OCI-LY1 (cell line): ENCODE results near the gene SELENOO.

Experiments used
- H2AFZ ChIP-seq: fragments of 200-600 bp; sonication (generic), shearing (Covaris generic); 2 replicates; pipeline ENCODE4 v1.6.0; 2014; ENCODE audit warnings: antibody characterized with exemption, mild to moderate bottlenecking, low read length
- H3F3A ChIP-seq: fragments of 200-600 bp; sonication (generic), shearing (Covaris generic); 2 replicates; pipeline ENCODE4 v1.6.0; 2014; ENCODE audit warnings: mild to moderate bottlenecking, antibody characterized with exemption, low read length, moderate library complexity; ENCODE audit not compliant: insufficient read depth
- H3K27ac ChIP-seq: fragments of 200-600 bp; sonication (generic); 2 replicates; pipeline ENCODE4 v1.5.1; 2014; ENCODE audit warnings: low read length, mixed run types, mild to moderate bottlenecking, low read depth; ENCODE audit not compliant: poor library complexity, severe bottlenecking
- H3K27me3 ChIP-seq: fragments of 200-600 bp; sonication (generic); 2 replicates; pipeline ENCODE4 v1.6.0; 2014; ENCODE audit warnings: antibody characterized with exemption, mild to moderate bottlenecking, low read length, moderate library complexity; ENCODE audit not compliant: insufficient read depth
- H3K36me3 ChIP-seq: fragments of 200-600 bp; sonication (generic); 2 replicates; pipeline ENCODE4 v1.6.1; 2014; ENCODE audit warnings: mild to moderate bottlenecking, antibody characterized with exemption, low read length, moderate library complexity, mixed read lengths; ENCODE audit not compliant: insufficient read depth
- H3K4me1 ChIP-seq: fragments of 200-600 bp; sonication (generic); 2 replicates; pipeline ENCODE4 v1.5.1; 2014; ENCODE audit warnings: mild to moderate bottlenecking, low read length, moderate library complexity; ENCODE audit not compliant: insufficient read depth, severe bottlenecking
- H3K4me2 ChIP-seq: fragments of 200-600 bp; sonication (generic), shearing (Covaris generic); 2 replicates; pipeline ENCODE4 v1.6.1; 2014; ENCODE audit warnings: low read length
- H3K4me3 ChIP-seq: fragments of 200-600 bp; sonication (generic); 2 replicates; pipeline ENCODE4 v1.5.1; 2014; ENCODE audit warnings: low read length, low read depth, mild to moderate bottlenecking, mixed read lengths; ENCODE audit not compliant: poor library complexity, severe bottlenecking
- H3K79me2 ChIP-seq: fragments of 200-600 bp; shearing (Covaris generic); 2 replicates; pipeline ENCODE4 v1.6.1; 2016; ENCODE audit warnings: mixed run types, low read length, mixed read lengths; ENCODE audit not compliant: insufficient read depth
- H3K9ac ChIP-seq: fragments of 200-600 bp; sonication (generic), shearing (Covaris generic); 2 replicates; pipeline ENCODE4 v1.6.1; 2014; ENCODE audit warnings: mild to moderate bottlenecking, low read length, mixed read lengths
- H3K9me2 ChIP-seq: fragments of 200-600 bp; sonication (generic), shearing (Covaris generic); 2 replicates; pipeline ENCODE4 v1.6.1; 2014; ENCODE audit warnings: low read depth, mild to moderate bottlenecking, low read length, mixed read lengths
- H3K9me3 ChIP-seq: fragments of 200-600 bp; shearing (Covaris generic); 2 replicates; pipeline ENCODE4 v1.6.1; 2014; ENCODE audit warnings: low read length, mixed read lengths
- H4K20me1 ChIP-seq: fragments of 200-600 bp; sonication (generic), shearing (Covaris generic); 2 replicates; pipeline ENCODE4 v1.6.0; 2016; ENCODE audit warnings: mild to moderate bottlenecking, low read length; ENCODE audit not compliant: insufficient read depth
- EZH2 ChIP-seq: fragments of 200-600 bp; sonication (generic), shearing (Covaris generic); IDR thresholded peaks from 2 replicates; pipeline ENCODE4 v1.8.0; 2017; ENCODE audit warnings: borderline replicate concordance, mixed run types, mild to moderate bottlenecking, antibody characterized with exemption, low read length, moderate library complexity, mixed read lengths
- TF ChIP-seq, protein P1 (sequence below): fragments of 200-600 bp; sonication (generic), shearing (Covaris generic); IDR thresholded peaks from 2 replicates; pipeline ENCODE4 v1.5.1; 2017; ENCODE audit warnings: mild to moderate bottlenecking, antibody characterized with exemption, low read length, moderate library complexity, mixed read lengths

The SELENOO gene, protein sequence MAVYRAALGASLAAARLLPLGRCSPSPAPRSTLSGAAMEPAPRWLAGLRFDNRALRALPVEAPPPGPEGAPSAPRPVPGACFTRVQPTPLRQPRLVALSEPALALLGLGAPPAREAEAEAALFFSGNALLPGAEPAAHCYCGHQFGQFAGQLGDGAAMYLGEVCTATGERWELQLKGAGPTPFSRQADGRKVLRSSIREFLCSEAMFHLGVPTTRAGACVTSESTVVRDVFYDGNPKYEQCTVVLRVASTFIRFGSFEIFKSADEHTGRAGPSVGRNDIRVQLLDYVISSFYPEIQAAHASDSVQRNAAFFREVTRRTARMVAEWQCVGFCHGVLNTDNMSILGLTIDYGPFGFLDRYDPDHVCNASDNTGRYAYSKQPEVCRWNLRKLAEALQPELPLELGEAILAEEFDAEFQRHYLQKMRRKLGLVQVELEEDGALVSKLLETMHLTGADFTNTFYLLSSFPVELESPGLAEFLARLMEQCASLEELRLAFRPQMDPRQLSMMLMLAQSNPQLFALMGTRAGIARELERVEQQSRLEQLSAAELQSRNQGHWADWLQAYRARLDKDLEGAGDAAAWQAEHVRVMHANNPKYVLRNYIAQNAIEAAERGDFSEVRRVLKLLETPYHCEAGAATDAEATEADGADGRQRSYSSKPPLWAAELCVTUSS

DNA sequence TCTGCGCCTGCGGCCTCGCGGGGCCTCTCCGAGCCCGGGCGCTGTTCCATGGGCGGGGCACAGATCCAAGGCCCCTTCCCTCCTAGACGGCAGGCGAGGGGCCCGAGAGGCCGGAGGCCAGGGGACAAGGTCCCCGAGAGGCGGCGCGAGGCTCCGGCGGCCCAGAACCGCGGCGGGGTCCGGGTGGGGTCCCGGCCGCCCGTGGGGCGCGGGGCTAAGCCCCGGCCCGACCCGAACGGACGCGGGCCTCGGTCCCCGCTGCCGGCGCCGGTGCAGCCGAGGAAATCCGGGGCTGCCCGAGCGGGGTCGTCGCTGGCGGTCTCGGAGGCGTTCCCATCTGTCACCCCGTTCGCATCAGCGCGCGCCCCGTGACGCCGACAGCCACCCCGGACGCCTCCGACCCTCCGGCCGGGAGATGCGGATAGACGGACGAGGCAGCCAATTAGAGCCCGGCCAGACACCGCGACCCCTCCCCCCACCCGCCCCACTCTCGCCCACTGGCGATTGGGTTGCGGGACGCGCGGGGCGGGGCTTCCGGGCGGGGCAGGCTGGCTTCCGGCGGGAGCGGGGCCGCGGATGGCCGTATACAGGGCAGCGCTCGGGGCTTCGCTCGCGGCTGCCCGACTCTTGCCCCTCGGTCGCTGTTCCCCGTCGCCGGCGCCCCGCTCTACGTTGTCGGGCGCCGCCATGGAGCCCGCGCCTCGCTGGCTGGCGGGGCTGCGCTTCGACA lies at the start of gene SELENOO:
SELENOO (plus strand) TSS at position 551 of the 730 bp plus-strand sequence; CDS start at position 577, 26 bp downstream.
- peaks cover 5% of the 10 kb centered on the region; the same call in 1 of the 2 replicates for H3F3A ChIP-seq
- H3K79me2 ChIP-seq: peaks cover 25% of the 10 kb centered on the region
- peaks cover 56% of the 10 kb centered on the region for H3K4me1 ChIP-seq
- TF ChIP-seq, protein P1, sequence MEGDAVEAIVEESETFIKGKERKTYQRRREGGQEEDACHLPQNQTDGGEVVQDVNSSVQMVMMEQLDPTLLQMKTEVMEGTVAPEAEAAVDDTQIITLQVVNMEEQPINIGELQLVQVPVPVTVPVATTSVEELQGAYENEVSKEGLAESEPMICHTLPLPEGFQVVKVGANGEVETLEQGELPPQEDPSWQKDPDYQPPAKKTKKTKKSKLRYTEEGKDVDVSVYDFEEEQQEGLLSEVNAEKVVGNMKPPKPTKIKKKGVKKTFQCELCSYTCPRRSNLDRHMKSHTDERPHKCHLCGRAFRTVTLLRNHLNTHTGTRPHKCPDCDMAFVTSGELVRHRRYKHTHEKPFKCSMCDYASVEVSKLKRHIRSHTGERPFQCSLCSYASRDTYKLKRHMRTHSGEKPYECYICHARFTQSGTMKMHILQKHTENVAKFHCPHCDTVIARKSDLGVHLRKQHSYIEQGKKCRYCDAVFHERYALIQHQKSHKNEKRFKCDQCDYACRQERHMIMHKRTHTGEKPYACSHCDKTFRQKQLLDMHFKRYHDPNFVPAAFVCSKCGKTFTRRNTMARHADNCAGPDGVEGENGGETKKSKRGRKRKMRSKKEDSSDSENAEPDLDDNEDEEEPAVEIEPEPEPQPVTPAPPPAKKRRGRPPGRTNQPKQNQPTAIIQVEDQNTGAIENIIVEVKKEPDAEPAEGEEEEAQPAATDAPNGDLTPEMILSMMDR: no peak
- no peak for TF ChIP-seq EZH2
- peaks cover 61% of the 10 kb centered on the region for H3K36me3 ChIP-seq
- H3K9ac ChIP-seq: peak within 1 kb of the TSS; percentile 79
- H3K27ac ChIP-seq: peak within 1 kb of the TSS; percentile 82
- H2AFZ ChIP-seq: no peak within 1 kb of the TSS
- H3K4me2 ChIP-seq: peak within 1 kb of the TSS; percentile 91
- H3K4me3 ChIP-seq: peak within 1 kb of the TSS; percentile 78
- H3K9me2 ChIP-seq: no peaks in the 10 kb centered on the region
- no peaks in the 10 kb centered on the region for H4K20me1 ChIP-seq
- H3K27me3 ChIP-seq: no peaks in the 10 kb centered on the region
- no peaks in the 10 kb centered on the region for H3K9me3 ChIP-seq

DNA sequence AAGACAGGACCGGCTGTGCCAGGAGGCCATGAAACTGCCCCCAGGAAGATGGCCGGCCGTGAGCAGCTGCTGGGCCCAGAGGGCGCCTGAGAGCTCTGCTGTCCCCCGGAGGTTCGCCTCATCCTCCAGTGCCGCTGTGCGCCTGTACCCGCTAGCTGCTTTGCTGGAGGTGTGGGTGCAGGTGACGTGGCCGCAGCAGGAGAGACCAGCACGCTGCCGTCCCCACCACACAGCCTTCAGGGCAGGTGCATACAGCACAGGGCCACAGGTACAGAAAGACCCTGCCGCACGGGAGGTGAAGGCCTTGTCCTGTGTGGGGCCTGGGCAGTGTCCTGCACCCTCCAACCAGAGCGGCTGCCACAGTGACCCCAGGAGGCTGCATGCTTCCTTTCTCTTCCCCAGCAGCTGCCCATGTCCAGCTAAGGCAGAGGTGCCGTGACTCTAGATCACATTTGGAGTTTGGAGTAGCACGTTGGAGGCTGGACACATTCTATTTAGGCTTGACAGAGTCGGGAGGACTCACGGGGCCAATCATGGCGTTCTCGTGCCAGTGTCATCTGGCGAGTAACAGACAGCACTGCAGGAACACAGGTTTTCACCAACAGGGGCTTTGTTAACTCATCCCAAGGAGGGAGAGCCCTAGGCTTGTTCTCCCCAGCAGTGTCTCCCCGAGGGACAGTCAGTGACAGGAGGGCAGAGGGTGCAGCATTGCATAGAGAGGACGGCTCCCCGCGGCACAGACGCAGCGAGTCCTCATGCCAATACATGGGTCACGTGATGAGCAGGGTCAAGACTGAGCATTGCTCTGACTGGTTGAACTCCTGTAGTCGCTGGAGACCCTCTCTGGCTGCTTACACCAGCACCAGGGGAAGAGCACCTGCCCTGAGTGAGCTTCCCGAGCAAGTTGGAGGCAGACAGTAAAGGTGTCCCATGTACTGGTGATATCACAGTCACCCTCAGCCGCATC lies 49.0 kb upstream of the SELENOO start:
- Histone ChIP-seq H3F3A (no peaks in the 10 kb centered on the region), H3K9ac (no peak overlapping the region), H3K4me1 (peaks cover 22% of the 10 kb centered on the region), H3K9me3 (no peaks in the 10 kb centered on the region), H3K9me2 (no peaks in the 10 kb centered on the region), H4K20me1 (no peaks in the 10 kb centered on the region), H3K79me2 (no peaks in the 10 kb centered on the region), H3K4me3 (no peak overlapping the region), H2AFZ (no peak overlapping the region), H3K36me3 (no peaks in the 10 kb centered on the region), H3K4me2 (no peak overlapping the region), H3K27ac (no peak overlapping the region), H3K27me3 (peaks cover 17% of the 10 kb centered on the region; the same call in 1 of the 2 replicates)
- no peak for TF ChIP-seq EZH2
- TF ChIP-seq, protein P1: no peak
